ENCODE data around the gene PLCE1.
A peak's percentile ranks its signal among the peaks of the same experiment; 100 is the strongest.

PLCE1 gene

GRCh38 chr10:93992400-93993030 lies 1.2 kb upstream of the PLCE1 start:
- Histone ChIP-seq H3K9ac (ENCODE audit: low read length in 5 of 5) (no peak overlapping the region), H3K27me3 (ENCODE audit: control insufficient read depth in 5 of 5, insufficient read depth in 4 of 5, low read length in 5 of 5) (peaks cover 0 to 5% (median 2%) of the 10 kb centered on the region in 5 donors), H3K27ac (ENCODE audit: low read depth, low read length) (no peak overlapping the region), H3K9me3 (ENCODE audit: control insufficient read depth in 5 of 5, low read length in 5 of 5) (no peaks in the 10 kb centered on the region), H3K36me3 (ENCODE audit: control insufficient read depth in 5 of 5, insufficient read depth in 5 of 5, low read length in 5 of 5) (no peaks in the 10 kb centered on the region), H3K4me3 (ENCODE audit: low read depth in 1 of 5, low read length in 5 of 5) (no peak overlapping the region), H3K4me1 (ENCODE audit: control insufficient read depth in 5 of 5, insufficient read depth in 5 of 5, low read length in 5 of 5) (peaks cover 0 to 36% (median 27%) of the 10 kb centered on the region in 5 donors)

- H3K9me3 ChIP-seq (ENCODE audit: control insufficient read depth in 5 of 5, low read length in 5 of 5): no peaks in the 10 kb centered on the region
- H3K4me3 ChIP-seq (ENCODE audit: low read depth in 1 of 5, low read length in 5 of 5): peak overlapping the region; percentile 55 to 82 (median 57)
- H3K9ac ChIP-seq (ENCODE audit: low read length in 5 of 5): peak overlapping the region in 4 of 5 donors; percentile 46 to 78 (median 63)
- H3K27me3 ChIP-seq (ENCODE audit: control insufficient read depth in 5 of 5, insufficient read depth in 4 of 5, low read length in 5 of 5): peaks cover 0 to 5% (median 2%) of the 10 kb centered on the region in 5 donors
- H3K27ac ChIP-seq (ENCODE audit: low read depth, low read length): no peak overlapping the region
- H3K4me1 ChIP-seq (ENCODE audit: control insufficient read depth in 5 of 5, insufficient read depth in 5 of 5, low read length in 5 of 5): peaks cover 0 to 36% (median 27%) of the 10 kb centered on the region in 5 donors
- no peaks in the 10 kb centered on the region for H3K36me3 ChIP-seq (ENCODE audit: control insufficient read depth in 5 of 5, insufficient read depth in 5 of 5, low read length in 5 of 5)
These were observed 333 bp upstream of the PLCE1 start for GRCh38 chr10:93993414-93993781.

GRCh38 chr10:93994438-93994801 lies 689 bp downstream of the PLCE1 start:
- no peaks in the 10 kb centered on the region for H3K9me3 ChIP-seq (ENCODE audit: control insufficient read depth in 5 of 5, low read length in 5 of 5)
- H3K27me3 ChIP-seq (ENCODE audit: control insufficient read depth in 5 of 5, insufficient read depth in 4 of 5, low read length in 5 of 5): peaks cover 0 to 5% (median 2%) of the 10 kb centered on the region in 5 donors
- H3K9ac ChIP-seq (ENCODE audit: low read length in 5 of 5): peak overlapping the region in 4 of 5 donors; percentile 52 to 83 (median 74)
- no peaks in the 10 kb centered on the region for H3K36me3 ChIP-seq (ENCODE audit: control insufficient read depth in 5 of 5, insufficient read depth in 5 of 5, low read length in 5 of 5)
- no peak overlapping the region for H3K27ac ChIP-seq (ENCODE audit: low read depth, low read length)
- H3K4me1 ChIP-seq (ENCODE audit: control insufficient read depth in 5 of 5, insufficient read depth in 5 of 5, low read length in 5 of 5): peaks cover 0 to 38% (median 31%) of the 10 kb centered on the region in 5 donors
- peak overlapping the region; percentile 62 to 91 (median 85) for H3K4me3 ChIP-seq (ENCODE audit: low read depth in 1 of 5, low read length in 5 of 5)

GRCh38 chr10:93995182-93995581 lies 1.5 kb downstream of the PLCE1 start:
- H3K27me3 ChIP-seq (ENCODE audit: control insufficient read depth in 5 of 5, insufficient read depth in 4 of 5, low read length in 5 of 5): peaks cover 0 to 5% (median 2%) of the 10 kb centered on the region in 5 donors
- peaks cover 0 to 41% (median 38%) of the 10 kb centered on the region in 5 donors for H3K4me1 ChIP-seq (ENCODE audit: control insufficient read depth in 5 of 5, insufficient read depth in 5 of 5, low read length in 5 of 5)
- H3K36me3 ChIP-seq (ENCODE audit: control insufficient read depth in 5 of 5, insufficient read depth in 5 of 5, low read length in 5 of 5): no peaks in the 10 kb centered on the region
- no peak overlapping the region for H3K4me3 ChIP-seq (ENCODE audit: low read depth in 1 of 5, low read length in 5 of 5)
- H3K9me3 ChIP-seq (ENCODE audit: control insufficient read depth in 5 of 5, low read length in 5 of 5): no peaks in the 10 kb centered on the region
- H3K9ac ChIP-seq (ENCODE audit: low read length in 5 of 5): no peak overlapping the region
- no peak overlapping the region for H3K27ac ChIP-seq (ENCODE audit: low read depth, low read length)

GRCh38 chr10:93995598-93996271 lies 2.0 kb downstream of the PLCE1 start:
- Histone ChIP-seq H3K36me3 (ENCODE audit: control insufficient read depth in 5 of 5, insufficient read depth in 5 of 5, low read length in 5 of 5) (no peaks in the 10 kb centered on the region), H3K9me3 (ENCODE audit: control insufficient read depth in 5 of 5, low read length in 5 of 5) (no peaks in the 10 kb centered on the region), H3K9ac (ENCODE audit: low read length in 5 of 5) (no peak overlapping the region), H3K27me3 (ENCODE audit: control insufficient read depth in 5 of 5, insufficient read depth in 4 of 5, low read length in 5 of 5) (peaks cover 0 to 5% (median 2%) of the 10 kb centered on the region in 5 donors), H3K27ac (ENCODE audit: low read depth, low read length) (no peak overlapping the region), H3K4me3 (ENCODE audit: low read depth in 1 of 5, low read length in 5 of 5) (no peak overlapping the region), H3K4me1 (ENCODE audit: control insufficient read depth in 5 of 5, insufficient read depth in 5 of 5, low read length in 5 of 5) (peaks cover 0 to 47% (median 41%) of the 10 kb centered on the region in 5 donors)

GRCh38 chr10:93996551-93996950 lies 2.8 kb downstream of the PLCE1 start:
- Histone ChIP-seq H3K27me3 (ENCODE audit: control insufficient read depth in 5 of 5, insufficient read depth in 4 of 5, low read length in 5 of 5) (peaks cover 0 to 5% (median 2%) of the 10 kb centered on the region in 5 donors), H3K4me3 (ENCODE audit: low read depth in 1 of 5, low read length in 5 of 5) (no peak overlapping the region), H3K36me3 (ENCODE audit: control insufficient read depth in 5 of 5, insufficient read depth in 5 of 5, low read length in 5 of 5) (no peaks in the 10 kb centered on the region), H3K9me3 (ENCODE audit: control insufficient read depth in 5 of 5, low read length in 5 of 5) (no peaks in the 10 kb centered on the region), H3K9ac (ENCODE audit: low read length in 5 of 5) (no peak overlapping the region), H3K4me1 (ENCODE audit: control insufficient read depth in 5 of 5, insufficient read depth in 5 of 5, low read length in 5 of 5) (peaks cover 0 to 52% (median 44%) of the 10 kb centered on the region in 5 donors), H3K27ac (ENCODE audit: low read depth, low read length) (no peak overlapping the region)

GRCh38 chr10:93997546-93997945 lies 3.8 kb downstream of the PLCE1 start:
- peaks cover 0 to 51% (median 36%) of the 10 kb centered on the region in 5 donors for H3K4me1 ChIP-seq (ENCODE audit: control insufficient read depth in 5 of 5, insufficient read depth in 5 of 5, low read length in 5 of 5)

GRCh38 chr10:93999401-93999851 lies 5.7 kb downstream of the PLCE1 start:
- H3K36me3 ChIP-seq (ENCODE audit: control insufficient read depth in 5 of 5, insufficient read depth in 5 of 5, low read length in 5 of 5): no peaks in the 10 kb centered on the region
- H3K27ac ChIP-seq (ENCODE audit: low read depth, low read length): peak overlapping the region; percentile 43
- H3K27me3 ChIP-seq (ENCODE audit: control insufficient read depth in 5 of 5, insufficient read depth in 4 of 5, low read length in 5 of 5): peaks cover 0 to 4% (median 0%) of the 10 kb centered on the region in 5 donors
- H3K9ac ChIP-seq (ENCODE audit: low read length in 5 of 5): peak overlapping the region in 1 of 5 donors; percentile 66
- H3K9me3 ChIP-seq (ENCODE audit: control insufficient read depth in 5 of 5, low read length in 5 of 5): no peaks in the 10 kb centered on the region
- no peak overlapping the region for H3K4me3 ChIP-seq (ENCODE audit: low read depth in 1 of 5, low read length in 5 of 5)
- H3K4me1 ChIP-seq (ENCODE audit: control insufficient read depth in 5 of 5, insufficient read depth in 5 of 5, low read length in 5 of 5): peaks cover 0 to 39% (median 25%) of the 10 kb centered on the region in 5 donors

More at GRCh38 chr10:93997546-93997945, 3.8 kb downstream of the PLCE1 start:
- Histone ChIP-seq H3K36me3 (ENCODE audit: control insufficient read depth in 5 of 5, insufficient read depth in 5 of 5, low read length in 5 of 5) (no peaks in the 10 kb centered on the region), H3K9me3 (ENCODE audit: control insufficient read depth in 5 of 5, low read length in 5 of 5) (no peaks in the 10 kb centered on the region), H3K27ac (ENCODE audit: low read depth, low read length) (no peak overlapping the region), H3K27me3 (ENCODE audit: control insufficient read depth in 5 of 5, insufficient read depth in 4 of 5, low read length in 5 of 5) (peaks cover 0 to 4% (median 2%) of the 10 kb centered on the region in 5 donors), H3K4me3 (ENCODE audit: low read depth in 1 of 5, low read length in 5 of 5) (no peak overlapping the region), H3K9ac (ENCODE audit: low read length in 5 of 5) (no peak overlapping the region)

GRCh38 chr10:94000638-94001415 lies 7.1 kb downstream of the PLCE1 start:
- Histone ChIP-seq H3K27me3 (ENCODE audit: control insufficient read depth in 5 of 5, insufficient read depth in 4 of 5, low read length in 5 of 5) (no peaks in the 10 kb centered on the region), H3K9ac (ENCODE audit: low read length in 5 of 5) (peak overlapping the region in 1 of 5 donors; percentile 45), H3K36me3 (ENCODE audit: control insufficient read depth in 5 of 5, insufficient read depth in 5 of 5, low read length in 5 of 5) (no peaks in the 10 kb centered on the region), H3K9me3 (ENCODE audit: control insufficient read depth in 5 of 5, low read length in 5 of 5) (no peaks in the 10 kb centered on the region), H3K4me1 (ENCODE audit: control insufficient read depth in 5 of 5, insufficient read depth in 5 of 5, low read length in 5 of 5) (peaks cover 0 to 31% (median 21%) of the 10 kb centered on the region in 5 donors), H3K27ac (ENCODE audit: low read depth, low read length) (peak overlapping the region; percentile 43), H3K4me3 (ENCODE audit: low read depth in 1 of 5, low read length in 5 of 5) (no peak overlapping the region)

All from subcutaneous abdominal adipose tissue (tissue), 5 donors.